Trophoblast cell (in vitro differentiated cells and primary cell): ENCODE results near the gene CDKAL1.

Source experiments
- DNase-seq, 2 donors: peaks; one replicate each; pipeline ENCODE4 v3.0.0-alpha.2; 2016
- H2AFZ ChIP-seq: 2 replicates; pipeline ENCODE4 v1.6.1; 2013; ENCODE audit warnings: low read length, moderate library complexity, mild to moderate bottlenecking; ENCODE audit not compliant: insufficient read depth, poor library complexity
- H2AK5ac ChIP-seq: 2 replicates; pipeline ENCODE4 v1.6.1; 2013; ENCODE audit warnings: mild to moderate bottlenecking, low read length
- H2BK120ac ChIP-seq: 2 replicates; pipeline ENCODE4 v1.6.1; 2013; ENCODE audit warnings: low read length, mild to moderate bottlenecking, moderate library complexity; ENCODE audit not compliant: insufficient read depth, poor library complexity
- H2BK12ac ChIP-seq: 2 replicates; pipeline ENCODE4 v1.6.1; 2013; ENCODE audit warnings: mild to moderate bottlenecking, low read length, moderate library complexity
- H2BK5ac ChIP-seq: 2 replicates; pipeline ENCODE4 v1.6.1; 2013; ENCODE audit warnings: low read length, low read depth, moderate library complexity, mild to moderate bottlenecking; ENCODE audit not compliant: poor library complexity
- H3K14ac ChIP-seq: 2 replicates; pipeline ENCODE4 v1.6.1; 2013; ENCODE audit warnings: mild to moderate bottlenecking, low read length
- H3K18ac ChIP-seq: 2 replicates; pipeline ENCODE4 v1.6.1; 2013; ENCODE audit warnings: mild to moderate bottlenecking, low read length
- H3K23ac ChIP-seq: 2 replicates; pipeline ENCODE4 v1.6.1; 2013; ENCODE audit warnings: low read length
- H3K27ac ChIP-seq: 2 replicates; pipeline ENCODE4 v1.5.1; 2013; ENCODE audit warnings: low read depth, mild to moderate bottlenecking, inconsistent platforms, low read length, moderate library complexity
- H3K27me3 ChIP-seq: 2 replicates; pipeline ENCODE4 v1.6.1; 2013; ENCODE audit warnings: inconsistent platforms, mild to moderate bottlenecking, low read length, moderate library complexity; ENCODE audit not compliant: insufficient read depth
- H3K36me3 ChIP-seq, 2 experiments: 1 replicate in 1 of 2; 2 replicates in 1 of 2; pipeline ENCODE4 v1.6.1; 2013; ENCODE audit warnings: low read length in 2 of 2, mild to moderate bottlenecking in 2 of 2, moderate library complexity in 1 of 2; ENCODE audit not compliant: insufficient read depth in 2 of 2, control insufficient read depth in 1 of 2
- H3K4ac ChIP-seq: 2 replicates; pipeline ENCODE4 v1.6.1; 2013; ENCODE audit warnings: low read depth, mild to moderate bottlenecking, low read length, moderate library complexity
- H3K4me1 ChIP-seq, 2 experiments: 1 replicate in 1 of 2; 2 replicates in 1 of 2; pipeline ENCODE4 v1.6.1; 2013; ENCODE audit warnings: low read length in 2 of 2, mild to moderate bottlenecking in 2 of 2, moderate library complexity in 1 of 2; ENCODE audit not compliant: insufficient read depth in 2 of 2, control insufficient read depth in 1 of 2
- H3K4me2 ChIP-seq: 2 replicates; pipeline ENCODE4 v1.6.1; 2013; ENCODE audit warnings: inconsistent platforms, mild to moderate bottlenecking, low read length, moderate library complexity
- H3K4me3 ChIP-seq: 2 replicates; pipeline ENCODE4 v1.5.1; 2013; ENCODE audit warnings: mild to moderate bottlenecking, low read depth, low read length, inconsistent platforms
- H3K79me1 ChIP-seq: one replicate; pipeline ENCODE4 v1.6.1; 2013; ENCODE audit warnings: low read length
- H3K79me2 ChIP-seq: 2 replicates; pipeline ENCODE4 v1.6.1; 2013; ENCODE audit warnings: low read length, mild to moderate bottlenecking; ENCODE audit not compliant: control insufficient read depth, insufficient read depth, poor library complexity
- H3K9ac ChIP-seq: 2 replicates; pipeline ENCODE4 v1.6.1; 2013; ENCODE audit warnings: mild to moderate bottlenecking, low read length
- H3K9me3 ChIP-seq: 2 replicates; pipeline ENCODE4 v1.6.1; 2013; ENCODE audit warnings: low read depth, mild to moderate bottlenecking, control low read depth, inconsistent platforms, low read length; ENCODE audit not compliant: insufficient read depth
- H4K12ac ChIP-seq: 2 replicates; pipeline ENCODE4 v1.6.1; 2013; ENCODE audit warnings: low read depth, mild to moderate bottlenecking, low read length, moderate library complexity
- H4K8ac ChIP-seq: 2 replicates; pipeline ENCODE4 v1.6.1; 2013; ENCODE audit warnings: low read depth, mild to moderate bottlenecking, low read length, moderate library complexity
- H4K91ac ChIP-seq: one replicate; pipeline ENCODE4 v1.6.1; 2013; ENCODE audit warnings: low read depth, mild to moderate bottlenecking, low read length, moderate library complexity
- WGBS: extraction: QIAGEN DNeasy Blood & Tissue Kit; methylation state at CpG from one replicate; pipeline ENCODE4 v1.1.7; 2013; ENCODE audit warnings: missing lambda C conversion rate; ENCODE audit not compliant: insufficient read length, insufficient coverage; ENCODE audit errors: extremely low coverage; 5-methylcytosine and 5-hydroxymethylcytosine counted together

Gene CDKAL1

DNA sequence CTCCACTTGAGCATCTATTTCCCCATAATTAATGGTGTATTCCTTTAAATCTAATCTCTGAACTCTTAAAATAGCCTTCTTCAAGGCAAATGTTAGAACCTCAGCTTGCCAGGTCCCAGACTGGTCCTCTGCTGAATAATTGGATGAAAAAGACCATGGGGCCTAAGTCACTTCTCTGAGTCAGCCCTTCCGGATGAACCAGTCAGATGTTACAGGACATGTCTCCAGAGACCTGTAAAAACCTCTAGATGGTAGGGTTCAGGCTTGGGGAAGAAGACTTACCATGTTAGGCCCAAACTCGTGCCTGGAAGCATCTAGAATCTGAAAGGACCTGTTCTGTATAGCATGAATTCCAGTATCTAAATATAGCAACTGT is 97.3 kb downstream of the CDKAL1 start:
- H3K9ac ChIP-seq, result no peak overlapping the region
- H3K23ac ChIP-seq, result no peak overlapping the region
- no peak overlapping the region for H3K4ac ChIP-seq
- H3K27me3 ChIP-seq, result no peaks in the 10 kb centered on the region
- WGBS, result no CpG with 5 or more reads among the region's 2 CpGs
- H3K14ac ChIP-seq, result no peak overlapping the region
- H3K4me3 ChIP-seq, result no peak overlapping the region
- no peak overlapping the region for H2AK5ac ChIP-seq
- H2AFZ ChIP-seq, result no peak overlapping the region
- no peak overlapping the region for H2BK120ac ChIP-seq
- no peak overlapping the region for H2BK12ac ChIP-seq
- peaks cover 4% of the 10 kb centered on the region for H3K9me3 ChIP-seq
- no peak overlapping the region for H4K12ac ChIP-seq
- H3K27ac ChIP-seq, result no peak overlapping the region
- no peak for DNase-seq
- H3K4me1 ChIP-seq, result no peaks in the 10 kb centered on the region
- H3K4me2 ChIP-seq, result no peak overlapping the region
- no peak overlapping the region for H4K91ac ChIP-seq
- H2BK5ac ChIP-seq, result no peak overlapping the region
- no peak overlapping the region for H3K18ac ChIP-seq
- H3K79me1 ChIP-seq, result no peaks in the 10 kb centered on the region
- no peak overlapping the region for H4K8ac ChIP-seq
- H3K36me3 ChIP-seq, result no peaks in the 10 kb centered on the region
- no peaks in the 10 kb centered on the region for H3K79me2 ChIP-seq

DNA sequence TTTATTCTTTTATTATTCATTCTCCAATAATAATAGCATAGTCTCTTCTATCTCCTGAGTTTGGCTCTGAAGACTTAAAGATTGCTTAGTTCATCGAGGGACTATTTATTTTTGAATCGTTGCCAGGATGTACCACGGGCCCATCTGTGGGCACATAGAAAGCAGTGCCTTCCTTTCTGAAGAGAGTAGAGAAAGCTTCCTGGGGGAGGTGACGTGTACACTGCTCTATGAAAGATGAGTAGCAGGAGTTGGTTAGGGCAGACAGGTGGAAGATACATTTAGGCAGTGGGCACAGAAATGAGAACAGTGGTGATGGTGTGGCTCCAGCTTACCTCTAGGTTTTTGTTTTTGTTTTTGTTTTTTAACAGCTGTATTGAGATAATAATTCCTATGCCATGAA is 98.4 kb downstream of the CDKAL1 start:
- no peaks in the 10 kb centered on the region for H3K79me1 ChIP-seq
- no peak overlapping the region for H3K4ac ChIP-seq
- no peaks in the 10 kb centered on the region for H3K27me3 ChIP-seq
- no peak overlapping the region for H3K4me3 ChIP-seq
- no peak overlapping the region for H2BK120ac ChIP-seq
- H4K12ac ChIP-seq, result no peak overlapping the region
- H4K8ac ChIP-seq, result no peak overlapping the region
- H3K23ac ChIP-seq, result no peak overlapping the region
- no peak overlapping the region for H2AK5ac ChIP-seq
- H3K4me1 ChIP-seq, result no peaks in the 10 kb centered on the region
- no CpG with 5 or more reads among the region's 4 CpGs for WGBS
- H2BK5ac ChIP-seq, result no peak overlapping the region
- no peaks in the 10 kb centered on the region for H3K36me3 ChIP-seq
- H4K91ac ChIP-seq, result no peak overlapping the region
- H2BK12ac ChIP-seq, result no peak overlapping the region
- no peak overlapping the region for H3K18ac ChIP-seq
- no peak overlapping the region for H3K9ac ChIP-seq
- no peaks in the 10 kb centered on the region for H3K79me2 ChIP-seq
- no peak overlapping the region for H2AFZ ChIP-seq
- H3K4me2 ChIP-seq, result no peak overlapping the region
- no peak overlapping the region for H3K27ac ChIP-seq
- H3K14ac ChIP-seq, result no peak overlapping the region
- no peak for DNase-seq
- peaks cover 4% of the 10 kb centered on the region for H3K9me3 ChIP-seq

DNA sequence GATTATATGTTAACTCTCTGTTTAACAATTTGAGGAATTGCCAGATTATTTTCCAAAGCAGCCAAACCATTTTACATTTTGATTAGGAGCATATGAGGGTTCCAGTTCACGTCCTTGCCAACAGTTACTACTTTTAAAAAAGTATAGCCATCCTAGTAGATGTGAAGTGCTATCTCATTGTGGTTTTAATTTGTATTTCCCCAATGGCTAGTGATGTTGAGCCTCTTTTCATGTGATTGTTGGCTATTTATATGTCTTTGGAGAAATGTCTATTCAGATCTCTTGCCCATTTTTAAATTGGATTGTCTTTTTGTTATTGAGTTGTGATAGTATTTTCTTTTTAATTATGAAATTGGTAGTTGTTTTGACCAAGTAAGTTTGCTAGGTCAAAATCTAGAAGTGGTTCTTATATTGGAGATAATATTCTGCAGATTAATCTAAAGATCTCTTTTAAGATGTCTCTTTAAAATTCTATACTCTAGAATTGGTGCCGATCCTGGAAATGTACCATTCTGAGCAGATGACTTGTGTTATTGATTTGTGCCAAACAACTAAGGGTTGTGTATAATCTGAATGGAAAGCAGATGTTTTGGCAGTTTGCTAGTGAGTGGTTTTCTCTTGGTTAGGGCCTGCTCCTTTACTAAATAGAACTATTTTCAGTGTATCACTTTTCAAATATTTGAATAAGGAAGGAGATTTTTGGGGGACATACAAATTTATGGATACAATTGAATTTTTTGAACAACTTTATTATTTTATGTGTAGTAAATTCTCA is 99.5 kb downstream of the CDKAL1 start:
- Histone ChIP-seq H3K14ac (no peak overlapping the region), H3K27me3 (no peaks in the 10 kb centered on the region), H3K4ac (no peak overlapping the region), H3K9me3 (peaks cover 4% of the 10 kb centered on the region), H3K79me2 (no peaks in the 10 kb centered on the region), H3K4me3 (no peak overlapping the region), H2AK5ac (no peak overlapping the region), H3K79me1 (no peaks in the 10 kb centered on the region), H4K8ac (no peak overlapping the region), H3K36me3 (no peaks in the 10 kb centered on the region), H3K4me1 (no peaks in the 10 kb centered on the region), H3K9ac (no peak overlapping the region), H4K91ac (no peak overlapping the region), H3K18ac (no peak overlapping the region), H2BK120ac (no peak overlapping the region), H2BK12ac (no peak overlapping the region), H3K23ac (no peak overlapping the region), H4K12ac (no peak overlapping the region), H2AFZ (no peak overlapping the region), H3K4me2 (no peak overlapping the region), H3K27ac (no peak overlapping the region), H2BK5ac (no peak overlapping the region)
- no peak for DNase-seq
- WGBS, result no CpG with 5 or more reads among the region's 2 CpGs

DNA sequence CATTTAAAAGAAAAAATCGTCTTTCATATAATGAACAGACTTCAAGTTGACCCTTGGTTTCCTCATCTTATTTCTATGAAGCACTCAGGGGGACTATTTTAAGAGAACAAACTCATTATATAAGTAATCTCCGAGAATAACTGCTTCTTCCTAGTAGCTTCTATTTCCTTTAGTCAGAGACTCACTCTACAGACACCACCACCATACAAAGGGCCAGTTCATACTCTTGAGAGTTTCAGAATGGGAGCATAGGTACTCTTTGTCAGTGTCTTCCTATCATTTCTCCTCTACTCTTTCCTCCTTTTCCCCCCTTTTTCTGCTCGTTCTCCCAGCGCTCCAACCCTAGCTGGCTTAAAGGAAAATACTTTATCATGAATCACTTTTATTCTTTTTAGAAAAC is 104.9 kb downstream of the CDKAL1 start:
- Histone ChIP-seq H3K18ac (no peak overlapping the region), H3K4me2 (no peak overlapping the region), H2AFZ (no peak overlapping the region), H3K4me1 (no peaks in the 10 kb centered on the region), H4K12ac (no peak overlapping the region), H2BK120ac (no peak overlapping the region), H2BK5ac (no peak overlapping the region), H3K27ac (no peak overlapping the region), H3K79me1 (no peaks in the 10 kb centered on the region), H4K8ac (no peak overlapping the region), H3K79me2 (no peaks in the 10 kb centered on the region), H3K4me3 (no peak overlapping the region), H3K14ac (no peak overlapping the region), H2BK12ac (no peak overlapping the region), H3K9ac (no peak overlapping the region), H2AK5ac (no peak overlapping the region), H3K27me3 (no peaks in the 10 kb centered on the region), H3K23ac (no peak overlapping the region), H3K36me3 (no peaks in the 10 kb centered on the region), H4K91ac (no peak overlapping the region), H3K4ac (no peak overlapping the region), H3K9me3 (no peaks in the 10 kb centered on the region)
- no peak for DNase-seq
- WGBS, result no CpG with 5 or more reads among the region's 4 CpGs
